OCI-LY7 (cell line): ENCODE results near the gene FGD3. TPM values are rescaled to one million over a fixed set of nuclear protein-coding genes. Genes with fewer than 3 reads are reported as not detected.

Source experiments
- BruUV-seq: library from RNA; stranded (reverse); fragments of 400-500 nt; replicated peaks from 2 replicates; lab custom pipeline; 2021; lab: Mats Ljungman, UMichigan
- CTCF ChIA-PET: fragments of 300-600 bp; sonication (Branson Sonifier 250); formaldehyde crosslinking; loops from one replicate; lab custom pipeline; 2022; ENCODE audit warnings: antibody characterized with exemption; ENCODE audit not compliant: unreplicated experiment; lab: Charles Lee
- POLR2A ChIA-PET: fragments of 300-600 bp; sonication (Branson Sonifier 250); formaldehyde crosslinking; loops from one replicate; lab custom pipeline; 2022; ENCODE audit warnings: antibody characterized with exemption; lab: Charles Lee
- DNase-seq: peaks from one replicate; pipeline ENCODE4 v3.0.0-alpha.2; 2015; ENCODE audit warnings: low spot score
- H2AFZ ChIP-seq: fragments of 200-600 bp; sonication (generic), shearing (Covaris generic); 2 replicates; pipeline ENCODE4 v1.6.1; 2014; ENCODE audit warnings: mild to moderate bottlenecking, antibody characterized with exemption, low read length, moderate library complexity
- H3K27ac ChIP-seq: fragments of 200-600 bp; sonication (generic); 2 replicates; pipeline ENCODE4 v1.5.1; 2014; ENCODE audit warnings: mixed run types, low read depth, mild to moderate bottlenecking, moderate library complexity, low read length, inconsistent platforms; ENCODE audit not compliant: poor library complexity, severe bottlenecking
- H3K36me3 ChIP-seq: fragments of 200-600 bp; sonication (generic); 2 replicates; pipeline ENCODE4 v1.6.1; 2014; ENCODE audit warnings: mild to moderate bottlenecking, antibody characterized with exemption, low read length, moderate library complexity, mixed read lengths; ENCODE audit not compliant: insufficient read depth
- H3K4me1 ChIP-seq: fragments of 200-600 bp; sonication (generic); 2 replicates; pipeline ENCODE4 v1.5.1; 2014; ENCODE audit warnings: mild to moderate bottlenecking, low read length; ENCODE audit not compliant: insufficient read depth, poor library complexity, severe bottlenecking
- H3K4me2 ChIP-seq: fragments of 200-600 bp; sonication (generic); 2 replicates; pipeline ENCODE4 v1.6.1; 2014; ENCODE audit warnings: mild to moderate bottlenecking, low read length
- H3K4me3 ChIP-seq: fragments of 200-600 bp; sonication (generic); 2 replicates; pipeline ENCODE4 v1.5.1; 2014; ENCODE audit warnings: mild to moderate bottlenecking, low read depth, low read length; ENCODE audit not compliant: poor library complexity, severe bottlenecking
- H3K79me2 ChIP-seq: fragments of 200-600 bp; sonication (generic); 2 replicates; pipeline ENCODE4 v1.6.1; 2016; ENCODE audit warnings: low read depth, mild to moderate bottlenecking, low read length, moderate library complexity, mixed read lengths; ENCODE audit not compliant: insufficient read depth
- H3K9me2 ChIP-seq: fragments of 200-600 bp; sonication (generic); 2 replicates; pipeline ENCODE4 v1.6.1; 2016; ENCODE audit warnings: mild to moderate bottlenecking, low read length, mixed read lengths; ENCODE audit not compliant: insufficient read depth
- H3K9me3 ChIP-seq: fragments of 200-600 bp; sonication (generic); 2 replicates; pipeline ENCODE4 v1.6.1; 2014; ENCODE audit warnings: mild to moderate bottlenecking, mixed run types, low read length, mixed read lengths
- H4K20me1 ChIP-seq: fragments of 200-600 bp; sonication (generic); 2 replicates; pipeline ENCODE4 v1.6.1; 2014; ENCODE audit warnings: mild to moderate bottlenecking, antibody characterized with exemption, low read length, moderate library complexity, mixed read lengths; ENCODE audit not compliant: insufficient read depth
- EZH2phosphoT487 ChIP-seq: fragments of 200-600 bp; sonication (generic); IDR thresholded peaks from 2 replicates; pipeline ENCODE4 v1.6.1; 2018; ENCODE audit warnings: low read depth, borderline replicate concordance, mild to moderate bottlenecking, mixed run types, antibody characterized with exemption, low read length, moderate library complexity, mixed read lengths
- intact Hi-C: fragments of 100-400 bp; cut with micrococcal nuclease; formaldehyde crosslinking; loops from one replicate; pipeline ENCODE4 v1.10.0; 2022; ENCODE audit not compliant: unreplicated experiment
- total RNA-seq, 2 experiments: library from RNA; depleted of rRNA in 1 of 2; stranded (reverse); fragments of >200 nt in 1 of 2; shearing (Covaris generic) in 1 of 2; gene quantifications; 2 replicates each; pipeline ENCODE4 v1.2.3, GENCODE V29; 2014 to 2022
- TF ChIP-seq, protein P1 (sequence below): fragments of 200-600 bp; sonication (generic); conservative IDR thresholded peaks from 2 replicates; pipeline ENCODE4 v1.5.1; 2014; ENCODE audit warnings: mild to moderate bottlenecking, antibody characterized with exemption, low read length, moderate library complexity, mixed read lengths

FGD3 gene
- total RNA-seq, 2 experiments from 2014 or later: 22.1 to 22.9 TPM

GRCh38 chr9:93030642-93031628, 83.6 kb downstream of the FGD3 start:
- Histone ChIP-seq H3K36me3 (no peaks in the 10 kb centered on the region; the same call in 1 of the 2 replicates), H4K20me1 (no peaks in the 10 kb centered on the region), H3K4me1 (peaks cover 26% of the 10 kb centered on the region), H3K9me2 (no peaks in the 10 kb centered on the region), H3K4me3 (no peak overlapping the region), H3K9me3 (no peaks in the 10 kb centered on the region), H2AFZ (no peak overlapping the region), H3K27ac (no peak overlapping the region), H3K4me2 (no peak overlapping the region), H3K79me2 (no peaks in the 10 kb centered on the region)
- POLR2A ChIA-PET: no interaction called here
- intact Hi-C loops: no loop called here
- BruUV-seq: no TSS peak
- no peak for DNase-seq
- TF ChIP-seq, protein P1, sequence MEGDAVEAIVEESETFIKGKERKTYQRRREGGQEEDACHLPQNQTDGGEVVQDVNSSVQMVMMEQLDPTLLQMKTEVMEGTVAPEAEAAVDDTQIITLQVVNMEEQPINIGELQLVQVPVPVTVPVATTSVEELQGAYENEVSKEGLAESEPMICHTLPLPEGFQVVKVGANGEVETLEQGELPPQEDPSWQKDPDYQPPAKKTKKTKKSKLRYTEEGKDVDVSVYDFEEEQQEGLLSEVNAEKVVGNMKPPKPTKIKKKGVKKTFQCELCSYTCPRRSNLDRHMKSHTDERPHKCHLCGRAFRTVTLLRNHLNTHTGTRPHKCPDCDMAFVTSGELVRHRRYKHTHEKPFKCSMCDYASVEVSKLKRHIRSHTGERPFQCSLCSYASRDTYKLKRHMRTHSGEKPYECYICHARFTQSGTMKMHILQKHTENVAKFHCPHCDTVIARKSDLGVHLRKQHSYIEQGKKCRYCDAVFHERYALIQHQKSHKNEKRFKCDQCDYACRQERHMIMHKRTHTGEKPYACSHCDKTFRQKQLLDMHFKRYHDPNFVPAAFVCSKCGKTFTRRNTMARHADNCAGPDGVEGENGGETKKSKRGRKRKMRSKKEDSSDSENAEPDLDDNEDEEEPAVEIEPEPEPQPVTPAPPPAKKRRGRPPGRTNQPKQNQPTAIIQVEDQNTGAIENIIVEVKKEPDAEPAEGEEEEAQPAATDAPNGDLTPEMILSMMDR: no peak
- TF ChIP-seq EZH2phosphoT487: no peak
- CTCF ChIA-PET: no interaction called here

GRCh38 chr9:93031629-93032430, 84.5 kb downstream of the FGD3 start:
- BruUV-seq: no TSS peak
- no peak overlapping the region for H3K4me3 ChIP-seq
- no peak overlapping the region for H2AFZ ChIP-seq
- H3K9me3 ChIP-seq: no peaks in the 10 kb centered on the region
- H3K9me2 ChIP-seq: no peaks in the 10 kb centered on the region
- TF ChIP-seq, protein P1: no peak
- TF ChIP-seq EZH2phosphoT487: no peak
- ChIA-PET CTCF (no interaction called here), POLR2A (no interaction called here)
- no peaks in the 10 kb centered on the region for H4K20me1 ChIP-seq
- H3K79me2 ChIP-seq: no peaks in the 10 kb centered on the region
- H3K36me3 ChIP-seq: no peaks in the 10 kb centered on the region; the same call in 1 of the 2 replicates
- H3K4me1 ChIP-seq: peaks cover 26% of the 10 kb centered on the region
- no peak overlapping the region for H3K27ac ChIP-seq
- intact Hi-C loops: no loop called here
- no peak for DNase-seq
- no peak overlapping the region for H3K4me2 ChIP-seq
